GM21619 (cell line): ENCODE results near the gene SGPP2.
"Not testable (repeated sequence)": the region's sequence is repeated elsewhere in the genome, so short reads cannot be mapped to it uniquely, and the experiment has no call there.

Source experiments
- ATAC-seq: cut with Tn5 transposase; IDR thresholded peaks from one replicate; pipeline ENCODE4 v1.9.1; 2021; ENCODE audit not compliant: unreplicated experiment

The SGPP2 gene

GRCh38 chr2:222424276-222424728, at the start of gene SGPP2:
Gene SGPP2 (plus strand): TSS chr2:222424543. CDS start chr2:222424603, 60 bp downstream.
- ATAC-seq = peak; percentile 26

- ATAC-seq = no peak
These were observed 48.5 kb upstream of the SGPP2 start for GRCh38 chr2:222375798-222376197.

GRCh38 chr2:222380456-222380855, 43.9 kb upstream of the SGPP2 start:
- no peak for ATAC-seq

- ATAC-seq = no peak
These were observed 42.8 kb upstream of the SGPP2 start for GRCh38 chr2:222381566-222381965.

- ATAC-seq = no peak
These were observed 41.1 kb upstream of the SGPP2 start for GRCh38 chr2:222383255-222383654.

GRCh38 chr2:222391743-222392285, 32.5 kb upstream of the SGPP2 start:
- ATAC-seq = no peak

GRCh38 chr2:222393733-222394267, 30.5 kb upstream of the SGPP2 start:
- no peak for ATAC-seq

GRCh38 chr2:222398446-222398885, 25.9 kb upstream of the SGPP2 start:
- no peak for ATAC-seq

- no peak for ATAC-seq
These were observed 25.1 kb upstream of the SGPP2 start for GRCh38 chr2:222399038-222399783.

- no peak for ATAC-seq
These were observed 20.0 kb upstream of the SGPP2 start for GRCh38 chr2:222404151-222404905.

GRCh38 chr2:222408684-222409083, 15.7 kb upstream of the SGPP2 start:
- no peak for ATAC-seq

- ATAC-seq = no peak
These were observed 13.8 kb upstream of the SGPP2 start for GRCh38 chr2:222410534-222410933.

GRCh38 chr2:222412334-222412733, 12.0 kb upstream of the SGPP2 start:
- not testable (repeated sequence) for ATAC-seq

GRCh38 chr2:222413295-222413911, 10.9 kb upstream of the SGPP2 start:
- no peak for ATAC-seq

- no peak for ATAC-seq
These were observed 5.6 kb upstream of the SGPP2 start for GRCh38 chr2:222418739-222419138.

GRCh38 chr2:222420508-222420907, 3.8 kb upstream of the SGPP2 start:
- no peak for ATAC-seq

GRCh38 chr2:222421626-222422025, 2.7 kb upstream of the SGPP2 start:
- no peak for ATAC-seq

GRCh38 chr2:222423186-222423585, 1.2 kb upstream of the SGPP2 start:
- peak; percentile 0 for ATAC-seq

GRCh38 chr2:222423632-222424275, 589 bp upstream of the SGPP2 start:
- peak; percentile 26 for ATAC-seq
